ENCODE measurements around the gene MAN1C1.

MAN1C1 gene

DNA sequence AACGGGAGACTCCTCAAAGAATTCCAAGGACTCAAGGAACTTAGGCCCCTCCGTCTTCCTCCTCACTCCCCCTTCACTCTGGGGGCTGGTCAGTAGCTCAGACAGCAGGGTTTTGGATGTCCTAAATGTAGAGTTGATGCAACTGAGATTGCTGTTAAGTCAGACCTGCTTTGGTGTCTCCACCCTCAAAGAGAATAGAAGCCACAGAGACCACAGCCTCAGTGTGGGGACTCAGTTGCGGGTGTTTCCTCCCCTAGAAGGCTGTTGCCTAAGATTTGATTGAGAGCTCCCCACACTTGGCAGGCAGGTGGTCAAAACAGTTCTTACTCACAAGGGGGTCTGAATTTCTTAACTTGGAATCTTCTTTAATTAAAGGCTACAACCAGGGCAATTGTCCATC lies 7.6 kb downstream of the MAN1C1 start:
- Histone ChIP-seq H3K4me1 (no peaks in the 10 kb centered on the region), H3K9me3 (ENCODE audit: control insufficient read depth, low read length) (no peaks in the 10 kb centered on the region), H2AFZ (no peak overlapping the region), H3K27me3 (ENCODE audit: control insufficient read depth, insufficient read depth, low read length) (no peaks in the 10 kb centered on the region), H3K27ac (no peak overlapping the region), H3K9ac (no peak overlapping the region), H3K79me2 (peaks cover 4% of the 10 kb centered on the region), H3K4me2 (ENCODE audit: low read length) (no peak overlapping the region), H3K36me3 (ENCODE audit: control insufficient read depth, insufficient read depth, low read length) (no peaks in the 10 kb centered on the region), H3K4me3 (ENCODE audit: low read depth, low read length) (no peak overlapping the region)
- TF ChIP-seq, protein P1, sequence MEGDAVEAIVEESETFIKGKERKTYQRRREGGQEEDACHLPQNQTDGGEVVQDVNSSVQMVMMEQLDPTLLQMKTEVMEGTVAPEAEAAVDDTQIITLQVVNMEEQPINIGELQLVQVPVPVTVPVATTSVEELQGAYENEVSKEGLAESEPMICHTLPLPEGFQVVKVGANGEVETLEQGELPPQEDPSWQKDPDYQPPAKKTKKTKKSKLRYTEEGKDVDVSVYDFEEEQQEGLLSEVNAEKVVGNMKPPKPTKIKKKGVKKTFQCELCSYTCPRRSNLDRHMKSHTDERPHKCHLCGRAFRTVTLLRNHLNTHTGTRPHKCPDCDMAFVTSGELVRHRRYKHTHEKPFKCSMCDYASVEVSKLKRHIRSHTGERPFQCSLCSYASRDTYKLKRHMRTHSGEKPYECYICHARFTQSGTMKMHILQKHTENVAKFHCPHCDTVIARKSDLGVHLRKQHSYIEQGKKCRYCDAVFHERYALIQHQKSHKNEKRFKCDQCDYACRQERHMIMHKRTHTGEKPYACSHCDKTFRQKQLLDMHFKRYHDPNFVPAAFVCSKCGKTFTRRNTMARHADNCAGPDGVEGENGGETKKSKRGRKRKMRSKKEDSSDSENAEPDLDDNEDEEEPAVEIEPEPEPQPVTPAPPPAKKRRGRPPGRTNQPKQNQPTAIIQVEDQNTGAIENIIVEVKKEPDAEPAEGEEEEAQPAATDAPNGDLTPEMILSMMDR (IDR thresholded peaks at IDR 0.05), result no peak

GRCh38 chr1:25624604-25625003 lies 8.0 kb downstream of the MAN1C1 start:
- H3K36me3 ChIP-seq (ENCODE audit: control insufficient read depth, insufficient read depth, low read length), result no peaks in the 10 kb centered on the region
- H3K27ac ChIP-seq, result no peak overlapping the region
- H3K9me3 ChIP-seq (ENCODE audit: control insufficient read depth, low read length), result no peaks in the 10 kb centered on the region
- H3K4me1 ChIP-seq, result no peaks in the 10 kb centered on the region
- no peak overlapping the region for H3K4me2 ChIP-seq (ENCODE audit: low read length)
- TF ChIP-seq, protein P1 (IDR thresholded peaks at IDR 0.05), result no peak
- no peak overlapping the region for H2AFZ ChIP-seq
- H3K9ac ChIP-seq, result no peak overlapping the region
- no peak overlapping the region for H3K4me3 ChIP-seq (ENCODE audit: low read depth, low read length)
- H3K27me3 ChIP-seq (ENCODE audit: control insufficient read depth, insufficient read depth, low read length), result no peaks in the 10 kb centered on the region
- H3K79me2 ChIP-seq, result peaks cover 4% of the 10 kb centered on the region

GRCh38 chr1:25626018-25626417 lies 9.4 kb downstream of the MAN1C1 start:
- Histone ChIP-seq H3K27me3 (ENCODE audit: control insufficient read depth, insufficient read depth, low read length) (no peaks in the 10 kb centered on the region), H3K9me3 (ENCODE audit: control insufficient read depth, low read length) (no peaks in the 10 kb centered on the region), H3K9ac (no peak overlapping the region), H3K79me2 (peaks cover 4% of the 10 kb centered on the region), H2AFZ (no peak overlapping the region), H3K36me3 (ENCODE audit: control insufficient read depth, insufficient read depth, low read length) (no peaks in the 10 kb centered on the region), H3K4me3 (ENCODE audit: low read depth, low read length) (no peak overlapping the region), H3K4me1 (no peaks in the 10 kb centered on the region), H3K27ac (no peak overlapping the region), H3K4me2 (ENCODE audit: low read length) (no peak overlapping the region)
- TF ChIP-seq, protein P1 (IDR thresholded peaks at IDR 0.05), result no peak

- peaks cover 4% of the 10 kb centered on the region for H3K79me2 ChIP-seq
- TF ChIP-seq, protein P1 (IDR thresholded peaks at IDR 0.05), result no peak
Measured at GRCh38 chr1:25628741-25629421, 12.3 kb downstream of the MAN1C1 start.

DNA sequence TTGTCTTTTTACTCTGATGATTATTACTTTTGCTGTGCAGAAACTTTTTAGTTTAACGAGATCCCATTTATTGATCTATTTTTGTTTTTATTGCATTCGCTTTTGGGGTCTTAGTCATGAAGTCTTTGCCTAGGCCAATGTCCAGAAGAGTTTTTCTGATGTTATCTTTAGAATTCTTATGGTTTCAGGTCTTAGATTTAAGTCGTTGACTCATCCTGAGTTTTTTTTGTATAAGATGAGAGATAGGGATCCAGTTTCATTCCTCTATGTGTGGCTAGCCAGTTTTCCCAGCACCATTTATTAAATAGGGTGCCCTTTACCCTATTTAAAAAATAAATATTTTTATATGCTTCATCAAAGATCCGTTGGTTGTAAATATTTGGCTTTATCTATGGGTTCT lies 13.2 kb downstream of the MAN1C1 start:
- peaks cover 4% of the 10 kb centered on the region for H3K79me2 ChIP-seq
- H3K9me3 ChIP-seq (ENCODE audit: control insufficient read depth, low read length), result no peaks in the 10 kb centered on the region
- no peak overlapping the region for H3K9ac ChIP-seq
- TF ChIP-seq, protein P1 (IDR thresholded peaks at IDR 0.05), result no peak
- no peaks in the 10 kb centered on the region for H3K4me1 ChIP-seq
- no peak overlapping the region for H3K4me2 ChIP-seq (ENCODE audit: low read length)
- H3K27ac ChIP-seq, result no peak overlapping the region
- H3K4me3 ChIP-seq (ENCODE audit: low read depth, low read length), result no peak overlapping the region
- no peaks in the 10 kb centered on the region for H3K27me3 ChIP-seq (ENCODE audit: control insufficient read depth, insufficient read depth, low read length)
- no peak overlapping the region for H2AFZ ChIP-seq
- H3K36me3 ChIP-seq (ENCODE audit: control insufficient read depth, insufficient read depth, low read length), result no peaks in the 10 kb centered on the region

More at GRCh38 chr1:25628741-25629421, 12.3 kb downstream of the MAN1C1 start:
- Histone ChIP-seq H3K4me3 (ENCODE audit: low read depth, low read length) (no peak overlapping the region), H3K36me3 (ENCODE audit: control insufficient read depth, insufficient read depth, low read length) (no peaks in the 10 kb centered on the region), H3K9me3 (ENCODE audit: control insufficient read depth, low read length) (no peaks in the 10 kb centered on the region), H3K27ac (no peak overlapping the region), H3K9ac (no peak overlapping the region), H3K4me1 (no peaks in the 10 kb centered on the region), H3K27me3 (ENCODE audit: control insufficient read depth, insufficient read depth, low read length) (no peaks in the 10 kb centered on the region), H2AFZ (no peak overlapping the region), H3K4me2 (ENCODE audit: low read length) (no peak overlapping the region)

Data from parathyroid adenoma (tissue), 2 donors.